Pancreas (tissue), 10 donors: ENCODE results near the gene ARHGAP40. TPM values are rescaled to one million over a fixed set of nuclear protein-coding genes. Genes with fewer than 3 reads are reported as not detected.

Experiments used
- ATAC-seq, 4 donors: fragments of 200-7000 bp; cut with Tn5 transposase; one replicate each; pipeline versions ENCODE4 v1.8.0 to v1.9.1; 2020; ENCODE audit warnings: mild to moderate bottlenecking in 4 of 4, moderate library complexity in 4 of 4
- DNase-seq, 6 donors: peaks; one replicate each; pipeline ENCODE4 v3.0.0-alpha.2; 2020
- FAIRE-seq: peaks from 2 replicates; lab custom pipeline; 2012; peaks lifted over from hg19 to GRCh38; lab: Jason Lieb, UNC
- H3K27ac ChIP-seq, 4 donors: fragments of 200-600 bp; sonication (generic); 1 replicate in 3 of 4; 2 replicates in 1 of 4; pipeline versions ENCODE4 v1.5.0 to v1.8.0; 2020
- H3K27me3 ChIP-seq, 4 donors: fragments of 200-600 bp; one replicate each; pipeline ENCODE4 v1.8.0; 2021
- H3K36me3 ChIP-seq, 3 donors: fragments of 200-600 bp; sonication (generic) in 1 of 3; one replicate each; pipeline versions ENCODE4 v1.5.0 to v1.8.0; 2020 to 2021
- H3K4me1 ChIP-seq, 3 donors: fragments of 200-600 bp; one replicate each; pipeline ENCODE4 v1.8.0; 2021
- H3K4me3 ChIP-seq, 4 donors: fragments of 200-600 bp; sonication (generic) in 2 of 4; one replicate each; pipeline versions ENCODE4 v1.5.0 to v1.8.0; 2020 to 2021
- H3K9me3 ChIP-seq, 4 donors: fragments of 200-600 bp; one replicate each; pipeline ENCODE4 v1.8.0; 2021
- WGBS, 2 donors: extraction: QIAGEN DNeasy Blood & Tissue Kit; methylation state at CpG; one replicate each; pipeline ENCODE4 v1.1.7; 2013; 5-methylcytosine and 5-hydroxymethylcytosine counted together
- intact Hi-C, 3 donors: fragments of 100-400 bp; cut with DNase I; formaldehyde crosslinking; loops; one replicate each; pipeline versions ENCODE4 v1.11.1 to v1.14.2; 2022
- polyA plus RNA-seq, 2 donors: library from polyadenylated mRNA; stranded (reverse); fragments of 200-250 nt; gene quantifications; one replicate each; pipeline ENCODE4 v1.2.3, GENCODE V29; 2013
- total RNA-seq, 6 donors: library from RNA; stranded (reverse); fragmentation: NEBNext Ultra II Directional in 4 of 6; extraction: Animal tissue kit (Norgen Biotek cat#: 25700) in 4 of 6; gene quantifications; one replicate each; pipeline versions ENCODE4 v1.2.1 to v1.2.4, GENCODE V29; 2021 to 2023
- TF ChIP-seq, protein P1 (sequence below), 4 donors: fragments of 200-600 bp; sonication (generic) in 3 of 4; IDR thresholded peaks; one replicate each; pipeline versions ENCODE4 v1.5.0 to v1.8.0; 2021; ENCODE audit warnings: antibody characterized with exemption in 4 of 4
- donor health status: healthy with polysubstance abuse.
- donor health status: DM: no; HTN: no; CAD: no; lungs with moderate emphysema.
- donor health status: DM: no; HTN: no; CAD: no.
- donor health status: control.
- donor health status: control.
- donor health status: Bipolar disorder and iron deficiency.
- donor health status: DM: yes; HTN: yes; CAD: no.
- donor health status: DM: no; HTN: no; CAD: no.
- donor health status: DM: no; HTN: no; CAD: no.
- donor health status: DM: yes; HTN: yes; CAD: no.

Gene ARHGAP40
- total and polyA plus RNA-seq, 8 donors = 0.08 to 0.23 (median 0.23) TPM; not detected in 5

DNA sequence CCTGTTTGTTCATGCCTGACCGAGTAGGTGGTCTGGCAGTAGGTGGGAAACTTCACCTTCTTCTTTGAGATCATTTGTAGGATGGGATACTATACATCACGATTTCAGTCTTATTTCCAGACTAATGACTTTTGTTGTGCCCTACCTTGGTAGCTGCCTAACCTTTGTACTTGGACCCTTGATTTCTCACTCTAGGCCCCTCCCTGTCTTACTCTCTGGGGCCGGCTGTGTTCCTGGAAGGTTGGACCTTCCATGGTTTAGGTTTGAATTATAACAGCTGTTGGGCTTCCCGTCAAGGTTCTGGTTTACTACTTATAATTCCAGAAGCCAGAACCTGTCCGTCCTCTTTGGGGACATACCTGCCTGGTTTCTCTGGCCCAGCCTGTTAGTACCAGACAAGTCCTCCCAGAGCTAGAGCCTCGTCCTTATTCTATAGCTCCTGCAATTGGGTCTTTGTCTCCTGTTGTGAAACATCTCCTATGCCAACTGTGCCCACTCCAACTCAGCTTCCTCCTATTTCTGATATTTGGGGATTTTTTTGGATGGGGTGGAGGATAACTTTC, 35.5 kb upstream of the ARHGAP40 start:
- Histone ChIP-seq H3K4me3 (no peak overlapping the region), H3K4me1 (no peaks in the 10 kb centered on the region), H3K27ac (no peak overlapping the region), H3K36me3 (peaks cover 0 to 40% (median 0%) of the 10 kb centered on the region in 3 donors), H3K27me3 (no peaks in the 10 kb centered on the region), H3K9me3 (no peaks in the 10 kb centered on the region)
- TF ChIP-seq, protein P1, sequence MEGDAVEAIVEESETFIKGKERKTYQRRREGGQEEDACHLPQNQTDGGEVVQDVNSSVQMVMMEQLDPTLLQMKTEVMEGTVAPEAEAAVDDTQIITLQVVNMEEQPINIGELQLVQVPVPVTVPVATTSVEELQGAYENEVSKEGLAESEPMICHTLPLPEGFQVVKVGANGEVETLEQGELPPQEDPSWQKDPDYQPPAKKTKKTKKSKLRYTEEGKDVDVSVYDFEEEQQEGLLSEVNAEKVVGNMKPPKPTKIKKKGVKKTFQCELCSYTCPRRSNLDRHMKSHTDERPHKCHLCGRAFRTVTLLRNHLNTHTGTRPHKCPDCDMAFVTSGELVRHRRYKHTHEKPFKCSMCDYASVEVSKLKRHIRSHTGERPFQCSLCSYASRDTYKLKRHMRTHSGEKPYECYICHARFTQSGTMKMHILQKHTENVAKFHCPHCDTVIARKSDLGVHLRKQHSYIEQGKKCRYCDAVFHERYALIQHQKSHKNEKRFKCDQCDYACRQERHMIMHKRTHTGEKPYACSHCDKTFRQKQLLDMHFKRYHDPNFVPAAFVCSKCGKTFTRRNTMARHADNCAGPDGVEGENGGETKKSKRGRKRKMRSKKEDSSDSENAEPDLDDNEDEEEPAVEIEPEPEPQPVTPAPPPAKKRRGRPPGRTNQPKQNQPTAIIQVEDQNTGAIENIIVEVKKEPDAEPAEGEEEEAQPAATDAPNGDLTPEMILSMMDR (IDR thresholded peaks at IDR 0.05) = no peak
- no peak for DNase-seq
- FAIRE-seq = no peak
- 73% methylated on average over 6 of the region's 6 CpGs for WGBS, 2 donors
- intact Hi-C loops = no loop called here
- ATAC-seq = no peak

DNA sequence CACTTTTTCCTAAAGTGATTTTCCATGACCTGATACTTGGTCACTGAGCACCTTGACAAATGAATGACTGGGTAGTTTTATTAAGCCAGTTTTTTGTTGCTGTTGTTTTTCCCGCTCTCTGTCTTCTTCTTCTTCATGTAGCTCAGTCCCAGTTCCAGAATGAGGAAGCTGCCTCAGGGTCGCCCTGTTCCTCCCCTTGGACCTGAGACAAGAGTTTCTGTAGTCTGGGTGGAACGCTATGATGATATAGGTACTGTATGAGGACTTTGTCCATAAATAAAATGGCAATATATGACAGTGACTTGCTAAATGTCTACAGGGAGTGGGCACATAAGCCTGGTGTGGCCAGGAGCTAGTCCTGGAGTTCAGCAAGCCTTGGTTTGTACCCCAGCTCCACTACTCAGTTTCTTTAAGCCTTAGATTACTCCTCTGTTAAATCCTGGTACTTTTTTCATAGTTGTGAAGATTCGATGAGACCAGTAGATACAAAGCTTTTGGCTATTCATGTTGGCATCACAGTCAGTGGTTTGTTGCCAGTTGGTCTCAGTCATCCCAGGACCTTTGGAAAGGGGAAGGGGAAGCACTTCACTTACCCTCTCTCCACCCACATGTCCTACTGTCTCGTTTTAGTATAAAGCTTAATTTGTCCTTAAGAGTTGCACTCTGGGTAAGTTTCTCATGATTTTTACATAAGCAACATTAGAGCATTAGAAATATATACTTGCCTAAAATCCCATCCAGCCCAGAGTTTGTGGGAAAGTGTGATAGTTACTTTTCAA, 31.7 kb upstream of the ARHGAP40 start:
- Histone ChIP-seq H3K9me3 (no peaks in the 10 kb centered on the region), H3K4me3 (no peak overlapping the region), H3K27ac (no peak overlapping the region), H3K27me3 (no peaks in the 10 kb centered on the region), H3K36me3 (peaks cover 0 to 49% (median 5%) of the 10 kb centered on the region in 3 donors), H3K4me1 (no peaks in the 10 kb centered on the region)
- intact Hi-C loops = no loop called here
- TF ChIP-seq, protein P1 (IDR thresholded peaks at IDR 0.05) = no peak
- DNase-seq (no peak), ATAC-seq (no peak), FAIRE-seq (no peak)
- 71 to 72% methylated on average over 5 of the region's 5 CpGs for WGBS, 2 donors

DNA sequence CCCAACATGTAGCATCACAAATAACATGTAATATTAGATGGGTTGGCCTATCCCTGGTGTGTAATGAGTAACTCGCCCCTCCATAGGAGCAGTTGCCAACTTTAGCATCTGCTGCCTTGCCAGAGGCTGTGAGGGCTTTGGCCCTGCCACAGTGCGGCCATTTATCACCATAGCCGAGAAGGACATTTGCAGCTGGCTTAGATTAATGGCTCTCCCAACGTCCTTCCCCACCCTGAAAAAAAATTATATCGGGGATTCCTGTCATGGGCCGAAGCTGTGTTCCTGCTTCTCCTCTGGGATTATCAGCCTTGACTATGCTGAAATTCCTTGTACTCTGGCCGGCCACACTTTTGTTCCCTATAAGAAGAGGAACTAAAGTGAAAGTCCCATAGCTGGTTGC, 28.2 kb upstream of the ARHGAP40 start:
- ATAC-seq (no peak), DNase-seq (no peak), FAIRE-seq (no peak)
- no peaks in the 10 kb centered on the region for H3K4me1 ChIP-seq
- H3K9me3 ChIP-seq = no peaks in the 10 kb centered on the region
- TF ChIP-seq, protein P1 (IDR thresholded peaks at IDR 0.05) = no peak
- peaks cover 0 to 37% (median 12%) of the 10 kb centered on the region in 3 donors for H3K36me3 ChIP-seq
- H3K27me3 ChIP-seq = no peaks in the 10 kb centered on the region
- intact Hi-C loops = no loop called here
- H3K27ac ChIP-seq = no peak overlapping the region
- 68 to 69% methylated on average over 7 of the region's 7 CpGs for WGBS, 2 donors
- H3K4me3 ChIP-seq = no peak overlapping the region

DNA sequence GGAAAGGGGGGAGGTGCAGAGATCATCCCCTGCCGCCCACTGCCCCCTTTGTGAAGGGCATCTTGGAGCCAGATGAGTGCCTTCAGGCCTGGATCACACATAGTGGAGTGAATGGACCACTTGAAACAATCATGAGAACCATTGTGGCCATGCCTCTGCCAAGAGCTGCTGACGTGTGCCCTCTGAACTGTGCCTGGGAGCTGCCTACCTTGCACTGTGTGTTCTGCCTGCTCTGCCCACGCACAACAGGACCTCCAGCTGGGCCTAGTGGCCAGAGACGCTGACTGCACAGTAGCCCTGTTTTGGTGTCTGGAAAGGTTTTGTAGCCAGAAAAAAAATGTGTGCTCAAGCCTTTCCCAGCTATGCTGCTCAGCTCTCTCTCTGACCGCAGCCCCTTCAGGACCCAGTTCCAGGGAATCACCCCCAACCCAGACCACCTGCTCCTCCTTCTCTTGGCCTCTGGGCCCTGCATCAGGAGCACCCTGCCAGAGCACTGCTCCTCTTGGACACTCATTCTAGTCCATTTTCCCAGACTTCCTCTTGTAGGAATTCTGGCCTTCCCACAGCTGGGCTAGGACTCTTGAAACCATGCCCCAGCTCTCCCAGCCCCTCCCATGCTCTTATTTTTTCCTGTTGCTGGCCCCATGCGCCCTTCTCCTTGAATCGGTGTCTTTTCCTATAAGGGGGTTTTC, 22.2 kb upstream of the ARHGAP40 start:
- 68 to 72% methylated on average over 7 of the region's 7 CpGs for WGBS, 2 donors
- no peaks in the 10 kb centered on the region for H3K27me3 ChIP-seq
- no peak overlapping the region for H3K4me3 ChIP-seq
- peak in 1 of 4 donors; percentile 25 for ATAC-seq
- peaks cover 0 to 17% (median 12%) of the 10 kb centered on the region in 3 donors for H3K36me3 ChIP-seq
- intact Hi-C loops = no loop called here
- DNase-seq = no peak
- TF ChIP-seq, protein P1 (IDR thresholded peaks at IDR 0.05) = no peak
- no peaks in the 10 kb centered on the region for H3K9me3 ChIP-seq
- no peaks in the 10 kb centered on the region for H3K4me1 ChIP-seq
- FAIRE-seq = no peak
- H3K27ac ChIP-seq = no peak overlapping the region
